Activated CD8-positive, alpha-beta memory T cell treated with anti-CD3 and anti-CD28 coated beads, Interleukin-2, amount 50 U/mL, for 24 hours (primary cell): ENCODE results near the gene CHRNB4.
"Not testable (repeated sequence)": the region's sequence is repeated elsewhere in the genome, so short reads cannot be mapped to it uniquely, and the experiment has no call there.

Experiments used
- DNase-seq: peaks from one replicate; pipeline ENCODE4 v3.0.0-alpha.2; 2020; ENCODE audit errors: extremely low read depth

Gene CHRNB4

GRCh38 chr15:78617516-78617915 is 23.5 kb downstream of the CHRNB4 start:
- DNase-seq, result no peak

GRCh38 chr15:78617076-78617475 is 23.9 kb downstream of the CHRNB4 start:
- no peak for DNase-seq

- DNase-seq, result no peak
Measured at GRCh38 chr15:78616506-78616905, 24.5 kb downstream of the CHRNB4 start.

- no peak for DNase-seq
Measured at GRCh38 chr15:78615151-78615589, 25.8 kb downstream of the CHRNB4 start.

GRCh38 chr15:78614021-78614420 is 27.0 kb downstream of the CHRNB4 start:
- DNase-seq, result no peak

GRCh38 chr15:78609551-78609950 is 31.5 kb downstream of the CHRNB4 start:
- DNase-seq, result not testable (repeated sequence)

GRCh38 chr15:78605680-78606079 is 35.3 kb downstream of the CHRNB4 start:
- no peak for DNase-seq

GRCh38 chr15:78605201-78605600 is 35.8 kb downstream of the CHRNB4 start:
- DNase-seq, result no peak

- no peak for DNase-seq
Measured at GRCh38 chr15:78604420-78604819, 36.6 kb downstream of the CHRNB4 start.

- no peak for DNase-seq
Measured at GRCh38 chr15:78603467-78603866, 37.5 kb downstream of the CHRNB4 start.

GRCh38 chr15:78599189-78599588 is 41.8 kb downstream of the CHRNB4 start:
- DNase-seq, result no peak

- DNase-seq, result no peak
Measured at GRCh38 chr15:78598348-78598747, 42.7 kb downstream of the CHRNB4 start.

- no peak for DNase-seq
Measured at GRCh38 chr15:78597583-78597982, 43.4 kb downstream of the CHRNB4 start.

GRCh38 chr15:78574944-78575343 is 66.1 kb downstream of the CHRNB4 start:
- DNase-seq, result no peak
